Vagina (tissue), 2 donors: ENCODE measurements around the gene GADD45GIP1.

Experiments used
- POLR2A ChIP-seq, 2 donors: fragments of 450-650 bp; IDR thresholded peaks; one replicate each; pipeline ENCODE4 v1.6.1; 2017; ENCODE audit warnings: antibody characterized with exemption in 2 of 2, mild to moderate bottlenecking in 2 of 2, moderate library complexity in 2 of 2
- POLR2AphosphoS5 ChIP-seq, 2 donors: sonication (generic); formaldehyde crosslinking; IDR thresholded peaks; one replicate each; pipeline ENCODE4 v1.9.0; 2017; ENCODE audit warnings: antibody characterized with exemption in 2 of 2, mild to moderate bottlenecking in 2 of 2, low read depth in 1 of 2; ENCODE audit not compliant: insufficient read depth in 1 of 2
- TF ChIP-seq, protein P1 (sequence below), 3 experiments: fragments of 450-650 bp in 2 of 3; fragments of 200-600 bp in 1 of 3; sonication (generic) in 1 of 3; IDR thresholded peaks; one replicate each; pipeline ENCODE4 v1.5.1; 2017 to 2019; ENCODE audit warnings: antibody characterized with exemption in 3 of 3, mild to moderate bottlenecking in 2 of 3, moderate library complexity in 2 of 3

DNA sequence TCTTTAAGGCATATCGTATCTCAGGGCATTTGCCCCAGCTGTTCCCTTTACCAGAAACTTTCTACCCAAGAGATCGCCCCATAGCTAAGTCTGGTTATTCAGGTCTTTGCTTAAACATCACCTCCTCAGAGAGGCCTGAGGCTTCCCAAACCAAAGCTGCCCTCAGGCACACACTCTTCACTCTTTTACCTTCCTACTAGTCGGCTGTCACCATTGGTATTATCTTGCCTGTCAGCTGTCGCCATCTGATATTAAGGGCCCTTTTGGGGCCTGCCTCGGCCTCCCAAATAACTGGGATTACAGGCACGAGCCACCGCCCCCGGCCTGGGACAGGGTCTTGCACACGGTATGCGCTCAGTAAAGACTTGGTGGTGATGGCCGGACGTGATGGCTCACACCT, 1.0 kb downstream of the GADD45GIP1 start:
- TF ChIP-seq, protein P1, sequence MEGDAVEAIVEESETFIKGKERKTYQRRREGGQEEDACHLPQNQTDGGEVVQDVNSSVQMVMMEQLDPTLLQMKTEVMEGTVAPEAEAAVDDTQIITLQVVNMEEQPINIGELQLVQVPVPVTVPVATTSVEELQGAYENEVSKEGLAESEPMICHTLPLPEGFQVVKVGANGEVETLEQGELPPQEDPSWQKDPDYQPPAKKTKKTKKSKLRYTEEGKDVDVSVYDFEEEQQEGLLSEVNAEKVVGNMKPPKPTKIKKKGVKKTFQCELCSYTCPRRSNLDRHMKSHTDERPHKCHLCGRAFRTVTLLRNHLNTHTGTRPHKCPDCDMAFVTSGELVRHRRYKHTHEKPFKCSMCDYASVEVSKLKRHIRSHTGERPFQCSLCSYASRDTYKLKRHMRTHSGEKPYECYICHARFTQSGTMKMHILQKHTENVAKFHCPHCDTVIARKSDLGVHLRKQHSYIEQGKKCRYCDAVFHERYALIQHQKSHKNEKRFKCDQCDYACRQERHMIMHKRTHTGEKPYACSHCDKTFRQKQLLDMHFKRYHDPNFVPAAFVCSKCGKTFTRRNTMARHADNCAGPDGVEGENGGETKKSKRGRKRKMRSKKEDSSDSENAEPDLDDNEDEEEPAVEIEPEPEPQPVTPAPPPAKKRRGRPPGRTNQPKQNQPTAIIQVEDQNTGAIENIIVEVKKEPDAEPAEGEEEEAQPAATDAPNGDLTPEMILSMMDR (IDR thresholded peaks at IDR 0.05), result no peak
- TF ChIP-seq POLR2AphosphoS5 (IDR thresholded peaks at IDR 0.05; ENCODE audit: insufficient read depth in 1 of 2, low read depth in 1 of 2), result no peak
- no peak for TF ChIP-seq POLR2A (IDR thresholded peaks at IDR 0.05)
